Measurements from ENCODE around the gene PTGFR.

Gene PTGFR, protein sequence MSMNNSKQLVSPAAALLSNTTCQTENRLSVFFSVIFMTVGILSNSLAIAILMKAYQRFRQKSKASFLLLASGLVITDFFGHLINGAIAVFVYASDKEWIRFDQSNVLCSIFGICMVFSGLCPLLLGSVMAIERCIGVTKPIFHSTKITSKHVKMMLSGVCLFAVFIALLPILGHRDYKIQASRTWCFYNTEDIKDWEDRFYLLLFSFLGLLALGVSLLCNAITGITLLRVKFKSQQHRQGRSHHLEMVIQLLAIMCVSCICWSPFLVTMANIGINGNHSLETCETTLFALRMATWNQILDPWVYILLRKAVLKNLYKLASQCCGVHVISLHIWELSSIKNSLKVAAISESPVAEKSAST

DNA sequence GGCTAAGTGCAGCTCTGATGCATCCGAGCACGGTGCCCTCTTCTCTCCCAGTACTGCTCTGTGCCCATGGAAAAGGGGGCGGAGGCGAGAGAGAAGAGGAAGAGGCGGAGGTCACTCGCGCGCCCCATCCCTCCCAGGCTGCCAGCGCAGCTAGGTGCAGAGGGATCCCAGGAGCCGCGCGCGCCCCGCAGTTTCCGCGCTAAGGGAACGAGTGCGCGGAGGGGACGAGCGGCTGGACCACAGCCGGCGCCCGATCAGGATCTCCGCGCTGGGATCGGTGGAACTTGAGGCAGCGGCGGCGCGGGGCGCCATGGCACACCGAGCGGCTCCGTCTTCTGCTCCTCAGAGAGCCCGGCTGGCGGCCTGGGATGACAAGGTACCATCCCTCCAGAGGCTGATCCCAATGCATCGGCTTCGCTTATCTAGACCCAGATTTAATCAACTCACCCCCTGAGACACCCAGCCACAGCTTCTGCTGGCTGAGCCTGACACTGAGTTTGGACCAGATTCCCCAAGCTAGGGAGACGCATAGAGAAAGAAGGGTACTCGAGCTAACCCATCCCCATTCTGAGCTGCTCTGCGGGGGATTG is at the start of gene PTGFR:
PTGFR (plus strand) TSS at position 114 of the 590 bp plus-strand sequence. CDS start 1,770 bp downstream, outside the sequence.
- no peak for DNase-seq

DNA sequence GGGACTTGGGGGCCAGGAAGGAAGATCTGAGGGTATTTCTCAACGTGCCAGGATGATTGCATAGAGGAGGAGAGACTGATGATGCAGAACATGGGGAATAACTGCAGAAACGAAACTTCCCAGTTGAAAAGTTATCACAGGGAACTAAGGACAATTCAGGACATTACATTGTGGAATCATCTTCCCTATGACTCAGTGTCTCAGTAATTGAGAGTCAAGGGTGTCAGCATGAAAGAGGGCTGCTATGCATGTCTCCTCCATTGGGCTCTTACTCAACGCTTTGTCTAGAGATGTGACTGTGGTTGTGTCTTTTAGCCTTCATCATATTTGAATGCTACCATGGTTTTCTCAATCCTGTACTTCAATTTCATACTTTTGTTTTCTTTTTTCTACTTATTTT is 48.9 kb upstream of the PTGFR start:
- no peak for DNase-seq

DNA sequence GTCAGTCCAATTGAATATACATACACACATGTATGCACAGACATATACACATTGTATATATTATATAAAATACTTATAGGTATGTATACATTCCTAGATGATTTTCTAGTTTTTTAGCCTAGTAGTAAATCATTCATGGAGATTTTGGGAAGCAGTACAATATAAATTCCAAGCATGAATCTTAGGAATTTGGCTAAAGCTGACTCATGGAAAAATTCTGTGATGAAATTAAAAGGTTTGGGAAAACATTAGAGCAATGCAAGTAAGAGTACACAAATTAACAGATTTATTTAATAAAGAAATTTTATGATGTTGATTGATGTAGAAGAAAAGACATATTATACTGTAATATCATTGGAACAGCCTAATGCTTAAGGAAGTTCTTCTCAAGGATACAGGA is 43.7 kb upstream of the PTGFR start:
- DNase-seq = no peak

DNA sequence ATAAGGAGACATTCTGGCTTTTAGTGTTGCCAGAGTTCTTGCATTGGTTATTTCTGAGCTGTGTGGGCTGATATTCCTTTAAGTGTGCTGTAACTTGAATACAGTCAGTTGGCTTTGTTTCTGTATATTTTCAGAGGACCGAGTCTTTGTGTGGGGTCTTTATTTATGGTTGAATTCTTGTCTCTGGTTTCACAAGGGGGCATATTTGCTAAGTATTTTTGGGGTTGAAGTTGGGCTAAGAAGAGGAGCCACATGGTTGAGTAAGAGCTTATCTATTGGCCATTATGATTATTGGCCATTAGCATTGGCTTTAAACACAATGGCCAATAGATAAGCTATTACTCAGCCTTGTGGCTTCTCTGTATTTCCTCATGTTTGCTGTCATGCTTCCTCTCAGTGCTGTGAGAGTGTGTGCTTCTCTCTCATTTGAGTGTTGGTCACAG is 26.3 kb upstream of the PTGFR start:
- DNase-seq = no peak

DNA sequence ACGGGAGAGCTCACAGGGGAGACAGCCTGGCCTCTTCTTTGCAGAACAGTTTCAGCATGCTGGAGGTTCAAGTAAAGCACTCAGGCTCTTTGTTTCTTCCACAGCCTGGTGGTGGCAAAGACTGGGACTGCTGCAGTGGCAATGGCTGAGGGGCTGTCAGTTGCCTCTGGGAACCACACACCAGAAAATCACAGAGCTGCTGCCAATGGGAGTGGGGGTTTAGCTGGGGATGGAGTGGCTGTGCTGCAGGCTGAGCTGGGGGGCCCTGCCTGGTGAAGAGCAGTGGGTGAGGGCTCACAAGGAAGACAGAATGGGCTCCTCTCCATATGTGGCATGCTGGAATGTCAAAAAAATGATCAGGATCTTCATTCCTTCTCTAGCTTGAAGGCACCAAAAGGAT is 25.6 kb upstream of the PTGFR start:
- no peak for DNase-seq

DNA sequence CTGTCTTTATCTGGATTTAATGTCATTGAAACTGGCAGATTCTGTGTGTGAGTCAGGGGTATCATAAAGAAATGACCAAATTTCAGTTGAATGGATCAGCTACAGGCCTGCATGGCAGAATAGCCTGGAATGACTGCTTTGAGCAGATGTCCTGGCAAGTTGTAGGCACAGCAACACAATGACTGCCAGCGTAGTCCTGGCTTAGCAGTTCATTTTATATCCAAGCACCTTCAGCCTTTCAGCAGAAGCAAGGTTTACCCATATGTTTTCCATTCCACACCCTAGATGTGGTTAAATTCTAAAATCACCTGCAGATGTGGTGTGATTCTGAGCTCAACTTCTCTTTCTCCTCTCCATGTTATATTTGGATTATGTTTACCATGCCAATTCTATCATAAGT is 22.3 kb upstream of the PTGFR start:
- no peak for DNase-seq

DNA sequence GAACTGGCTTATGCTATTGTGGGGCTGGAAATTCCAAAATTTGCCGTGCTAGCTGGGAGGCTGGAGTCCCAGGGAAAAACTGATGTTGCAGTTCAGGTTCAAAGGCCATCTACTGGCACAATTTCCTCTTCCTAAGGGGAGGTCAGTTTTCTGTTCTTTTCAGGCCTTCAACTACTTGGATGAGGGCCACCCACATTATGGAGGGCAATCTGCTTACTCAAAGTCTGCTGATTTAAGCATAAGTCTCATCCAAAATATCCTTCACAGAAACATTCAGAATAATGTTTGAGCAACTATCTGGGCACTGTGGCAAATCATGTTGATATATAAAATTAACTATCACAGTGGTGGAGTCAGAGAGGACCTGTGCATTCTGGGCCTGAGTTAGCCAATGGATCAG is 21.2 kb upstream of the PTGFR start:
- no peak for DNase-seq

DNA sequence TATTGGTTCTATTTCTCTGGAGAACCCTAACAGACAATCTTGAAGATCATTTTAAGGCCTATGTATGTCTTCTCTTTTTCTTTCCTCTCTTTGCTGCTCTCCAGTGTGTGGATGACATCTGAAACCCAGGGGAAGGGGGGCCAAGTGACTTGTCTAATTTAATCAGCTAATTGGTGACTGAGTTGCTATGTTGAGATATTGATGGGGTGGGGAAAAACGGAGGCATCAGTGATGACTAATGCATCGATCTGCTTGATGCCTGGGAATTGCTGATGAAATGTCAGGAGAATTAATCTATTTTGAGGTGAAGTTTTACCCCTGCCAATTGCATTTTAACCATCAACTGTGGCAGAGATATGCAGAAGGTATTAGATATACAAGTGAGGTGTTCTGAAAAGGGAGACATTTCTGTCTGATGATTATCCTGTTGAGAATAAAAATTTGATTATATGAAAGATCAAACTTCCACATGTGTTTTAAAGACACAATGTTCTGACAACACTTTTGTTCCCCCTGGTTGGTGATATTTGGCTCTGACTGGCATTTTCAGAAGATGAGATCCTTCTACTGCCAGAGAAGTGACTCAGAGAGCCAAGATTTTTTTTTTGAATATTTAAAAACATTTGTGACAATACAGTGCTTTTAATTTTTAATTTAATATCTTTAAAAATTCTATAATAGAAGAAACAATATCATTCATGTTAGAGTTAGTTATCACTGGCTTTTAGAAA is 18.7 kb upstream of the PTGFR start:
- no peak for DNase-seq

DNA sequence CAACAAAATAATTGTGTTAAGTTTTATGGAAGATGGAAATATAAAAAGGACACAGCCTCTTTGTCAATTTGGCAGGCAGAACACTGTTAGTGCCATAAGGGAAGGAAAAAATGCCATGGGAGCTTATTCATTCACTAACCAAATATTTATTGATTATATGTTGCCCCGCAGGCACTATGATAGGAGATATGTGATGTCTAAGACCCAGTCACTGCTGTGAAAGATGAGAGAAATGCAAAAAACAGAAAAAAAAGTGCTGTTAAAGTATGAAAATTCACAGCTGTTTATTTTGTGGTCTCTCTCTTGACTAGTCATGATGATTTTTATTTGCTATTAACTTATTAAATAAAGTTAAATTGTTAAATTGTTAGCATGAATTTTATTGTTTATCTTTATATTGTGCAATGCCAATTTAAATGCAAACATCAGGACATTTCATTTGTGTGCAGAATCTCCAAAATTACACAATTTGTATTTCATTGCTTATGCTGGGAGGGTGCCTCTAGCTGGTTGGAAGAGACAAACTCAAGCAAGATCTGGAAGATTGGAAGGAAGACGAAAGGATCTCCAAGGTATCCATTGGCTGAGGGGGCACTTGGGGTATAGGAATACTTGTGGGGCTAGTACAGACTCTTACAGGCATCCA is 17.8 kb upstream of the PTGFR start:
- DNase-seq = no peak

DNA sequence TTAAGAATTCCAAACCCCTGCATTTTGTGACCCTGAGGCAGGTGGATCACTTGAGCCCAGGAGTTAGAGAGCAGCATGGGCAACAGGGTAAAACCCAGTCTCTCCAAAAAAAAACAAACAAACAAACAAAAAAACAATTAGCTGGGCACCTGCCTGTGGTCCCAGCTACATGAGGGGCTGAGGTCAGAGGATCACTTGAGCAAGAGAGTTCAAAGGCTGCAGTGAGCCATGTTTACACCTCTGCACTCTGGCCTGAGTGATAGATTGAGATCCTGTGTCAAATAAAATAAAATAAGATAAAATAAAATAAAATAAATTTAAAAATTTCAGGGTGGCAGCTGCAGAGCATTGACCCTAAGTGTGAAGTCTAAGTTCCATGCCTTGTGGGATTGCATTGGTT is 16.7 kb upstream of the PTGFR start:
- DNase-seq = no peak

DNA sequence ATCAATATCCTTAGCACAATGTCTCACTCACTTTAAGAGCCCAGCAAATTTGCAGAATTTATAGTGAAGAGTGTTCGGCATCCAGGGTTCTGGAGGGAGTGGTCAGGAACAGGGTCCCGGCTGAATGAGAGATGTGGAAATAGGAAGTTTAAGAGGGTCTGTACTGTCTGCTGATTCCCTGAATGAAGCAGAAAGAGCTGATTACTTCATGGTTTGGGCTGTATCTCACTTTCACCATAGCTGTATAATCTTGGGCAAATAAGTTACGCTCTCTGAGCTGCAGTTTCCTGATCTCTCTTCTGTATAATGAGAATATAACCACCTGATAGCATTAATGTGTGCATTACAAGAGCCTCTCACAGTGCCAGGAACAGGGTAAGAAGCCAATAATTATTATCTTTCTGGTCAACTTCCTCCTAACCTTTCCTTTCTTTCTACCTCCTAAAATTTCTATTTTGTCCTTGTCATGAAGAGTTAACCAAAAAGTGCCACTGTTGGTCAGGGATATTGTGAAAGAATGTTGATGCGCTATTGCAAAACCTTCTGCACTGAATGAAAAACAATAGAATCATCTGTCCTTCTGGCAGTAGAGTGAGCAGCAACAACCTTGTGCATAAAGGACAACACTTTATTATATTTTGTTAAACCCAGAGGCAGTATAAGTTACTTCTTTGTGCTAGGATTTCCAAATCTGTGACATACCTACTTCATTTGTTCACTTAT is 14.7 kb upstream of the PTGFR start:
- DNase-seq = no peak

DNA sequence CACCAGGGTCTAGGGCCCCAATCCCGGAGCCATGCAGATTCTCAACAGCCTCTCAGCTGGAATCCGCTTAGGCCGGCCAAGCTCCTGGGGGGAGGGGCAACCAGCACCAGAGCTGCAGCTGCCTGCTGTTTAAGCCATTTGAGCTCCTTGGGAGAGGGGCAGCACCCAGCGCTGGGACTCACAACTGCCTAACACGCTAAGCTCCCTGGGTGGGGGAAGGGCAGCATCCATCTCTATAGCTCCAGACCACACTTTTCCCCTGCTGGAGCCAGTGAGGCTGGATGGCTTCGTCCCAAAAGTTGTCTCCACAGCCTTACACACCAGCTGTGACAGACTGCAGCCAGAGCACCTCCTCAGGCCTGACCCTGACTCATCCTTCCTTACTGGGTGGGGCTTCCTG is 6.9 kb upstream of the PTGFR start:
- DNase-seq = no peak

DNA sequence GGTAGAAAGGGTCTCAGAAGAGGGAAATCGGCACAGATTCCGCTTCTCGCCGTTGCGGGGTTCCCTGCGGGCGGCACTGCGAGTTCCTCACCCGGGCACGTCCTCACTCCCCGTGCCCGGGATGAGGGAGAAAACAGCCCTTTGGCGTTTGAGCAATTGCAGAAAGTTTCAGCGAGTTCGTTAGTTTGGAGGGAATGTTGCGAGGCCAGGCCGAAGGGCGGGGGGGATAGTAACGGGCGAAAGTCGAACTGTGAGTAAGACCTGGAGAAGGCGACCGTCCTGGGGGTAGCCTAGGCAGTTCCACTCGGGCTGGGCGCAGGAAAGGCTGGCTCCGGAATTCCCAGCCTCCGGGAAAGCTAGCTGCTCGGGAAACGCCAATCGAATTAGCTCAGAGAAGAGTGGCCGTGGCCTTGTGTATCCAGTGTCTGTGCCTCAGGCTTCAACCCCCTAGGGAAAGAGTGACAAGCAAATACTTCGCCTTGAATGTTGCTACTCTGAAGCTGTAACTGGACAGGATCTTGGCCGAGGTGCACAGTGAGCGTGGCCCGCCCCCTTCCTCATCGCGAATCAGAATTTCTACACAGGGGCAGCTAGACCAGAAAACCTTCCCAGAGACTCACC is 787 bp downstream of the PTGFR start:
- DNase-seq = no peak

DNA sequence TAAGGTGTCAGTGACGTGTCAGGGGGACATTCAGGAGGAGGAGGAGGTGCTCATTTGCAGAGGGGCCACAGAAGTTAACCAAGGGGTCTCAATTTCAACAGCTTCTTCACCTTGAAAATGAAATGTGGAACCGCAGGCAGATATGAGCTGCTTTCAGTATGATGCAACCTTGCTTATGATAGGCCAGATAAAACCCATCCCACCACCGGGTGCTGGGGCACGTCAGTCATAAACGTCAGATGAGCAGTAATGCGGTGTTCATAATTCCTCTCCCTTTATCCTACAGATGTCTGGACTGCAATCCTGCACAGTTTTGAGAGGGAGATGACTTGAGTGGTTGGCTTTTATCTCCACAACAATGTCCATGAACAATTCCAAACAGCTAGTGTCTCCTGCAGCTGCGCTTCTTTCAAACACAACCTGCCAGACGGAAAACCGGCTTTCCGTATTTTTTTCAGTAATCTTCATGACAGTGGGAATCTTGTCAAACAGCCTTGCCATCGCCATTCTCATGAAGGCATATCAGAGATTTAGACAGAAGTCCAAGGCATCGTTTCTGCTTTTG is 1.7 kb downstream of the PTGFR start:
- no peak for DNase-seq

DNA sequence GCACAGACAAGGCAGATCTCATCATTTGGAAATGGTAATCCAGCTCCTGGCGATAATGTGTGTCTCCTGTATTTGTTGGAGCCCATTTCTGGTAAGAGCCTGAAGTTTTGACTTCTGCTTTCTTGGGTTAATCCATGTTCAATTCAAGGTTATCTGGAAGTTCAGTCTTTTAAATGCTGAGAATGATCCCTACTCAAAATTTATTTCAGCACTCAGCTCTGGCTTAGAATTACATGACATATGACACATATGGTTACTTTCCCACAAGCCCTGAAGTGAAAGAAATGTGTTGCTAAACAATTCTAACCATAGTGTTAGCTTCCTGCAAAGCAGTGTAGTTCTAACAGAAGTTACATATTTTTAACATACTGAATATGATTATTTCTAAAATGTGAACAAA is 2.7 kb downstream of the PTGFR start:
- no peak for DNase-seq

DNA sequence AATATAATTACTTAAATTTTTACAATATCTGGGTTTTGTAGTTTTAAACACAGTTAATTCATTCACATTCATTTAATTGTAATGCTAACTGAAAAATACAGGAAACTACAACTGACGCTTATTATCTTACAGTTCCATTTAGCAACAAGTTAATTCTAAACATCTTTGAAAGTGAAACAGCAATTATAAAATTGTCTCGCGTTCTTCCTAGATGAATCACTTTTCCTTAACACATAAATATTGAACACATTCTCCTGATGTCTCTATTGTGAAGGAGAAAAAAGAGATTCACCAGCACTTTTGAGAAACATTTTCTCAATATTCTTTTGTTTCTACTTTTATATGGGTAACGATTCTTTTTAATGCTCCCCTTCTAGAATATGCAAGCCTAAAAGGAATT is 6.4 kb downstream of the PTGFR start:
- DNase-seq = no peak

DNA sequence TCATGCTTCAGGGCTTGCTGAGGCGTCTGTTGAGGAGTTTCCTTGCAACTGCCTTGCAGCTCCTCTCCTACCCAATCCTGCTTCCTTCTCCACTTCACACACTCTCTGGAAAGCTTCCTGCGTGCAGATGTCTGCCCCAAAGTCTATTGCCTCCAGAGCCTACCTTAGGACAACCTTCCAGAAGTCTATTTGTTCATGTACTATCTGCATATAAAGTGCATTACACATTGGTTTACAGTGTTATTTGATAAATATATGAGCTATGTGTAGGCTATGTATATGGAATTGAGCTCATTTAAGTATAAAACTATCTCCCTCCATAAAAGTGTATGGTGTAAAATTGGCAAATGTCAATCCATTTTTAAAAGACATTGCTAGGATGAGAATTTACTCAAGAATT is 9.8 kb downstream of the PTGFR start:
- DNase-seq = no peak

DNA sequence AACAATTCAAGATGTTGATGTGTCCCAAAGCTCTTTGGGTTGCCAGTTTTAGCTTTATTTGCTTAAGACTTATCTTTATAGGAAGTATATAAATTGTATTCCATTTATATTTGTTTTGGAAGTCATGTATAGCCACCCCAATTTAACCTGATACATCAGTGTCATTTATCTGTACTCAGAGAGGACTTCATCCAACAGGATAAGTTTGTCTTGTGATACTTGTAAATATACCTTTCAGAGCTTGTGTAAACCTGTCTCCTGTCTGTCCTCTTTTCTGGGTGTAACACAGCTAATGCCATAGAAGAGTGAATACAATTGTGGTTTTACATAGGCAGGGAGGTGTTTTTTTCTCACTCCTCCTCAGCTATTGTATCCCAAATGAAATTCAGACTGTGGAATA is 10.4 kb downstream of the PTGFR start:
- no peak for DNase-seq

DNA sequence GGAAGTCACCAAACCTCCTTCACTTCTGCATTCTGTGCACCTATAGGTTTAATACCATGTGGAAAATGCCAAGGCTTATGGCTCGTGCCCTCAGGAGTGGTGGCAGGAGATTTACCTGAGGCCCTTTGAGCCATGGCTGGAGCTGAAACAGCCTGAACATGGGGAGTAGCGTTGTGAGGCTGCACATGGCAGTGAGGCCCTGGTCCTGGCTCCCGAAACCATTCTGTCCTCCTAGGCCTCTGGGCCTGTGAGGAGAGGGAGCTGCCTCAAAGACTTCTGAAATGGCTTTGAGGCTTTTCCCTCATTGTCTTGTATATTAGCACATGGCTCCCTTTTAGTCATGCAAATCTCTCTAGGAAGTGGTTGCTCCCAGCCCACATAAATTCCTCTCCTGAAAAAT is 20.6 kb downstream of the PTGFR start:
- DNase-seq = no peak

DNA sequence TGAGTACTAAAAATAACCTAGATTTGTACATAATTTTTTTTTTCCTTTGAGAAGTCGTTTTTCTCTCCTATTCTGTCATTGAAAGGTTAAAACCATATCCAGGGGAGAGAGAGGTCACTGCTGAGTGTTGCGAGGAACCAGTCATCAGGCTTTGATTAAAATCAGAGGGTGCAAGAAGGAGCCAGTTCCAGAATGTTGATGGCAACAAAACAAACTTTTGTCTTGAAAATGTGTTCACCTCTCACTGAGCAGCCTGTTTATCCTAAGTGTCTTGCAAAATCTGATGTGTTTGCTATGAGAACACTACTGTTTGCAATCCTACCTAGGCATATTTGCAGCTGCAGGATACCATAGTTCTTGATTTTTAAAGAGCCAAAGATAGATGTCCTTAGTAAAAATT is 25.9 kb downstream of the PTGFR start:
- DNase-seq = no peak

DNA sequence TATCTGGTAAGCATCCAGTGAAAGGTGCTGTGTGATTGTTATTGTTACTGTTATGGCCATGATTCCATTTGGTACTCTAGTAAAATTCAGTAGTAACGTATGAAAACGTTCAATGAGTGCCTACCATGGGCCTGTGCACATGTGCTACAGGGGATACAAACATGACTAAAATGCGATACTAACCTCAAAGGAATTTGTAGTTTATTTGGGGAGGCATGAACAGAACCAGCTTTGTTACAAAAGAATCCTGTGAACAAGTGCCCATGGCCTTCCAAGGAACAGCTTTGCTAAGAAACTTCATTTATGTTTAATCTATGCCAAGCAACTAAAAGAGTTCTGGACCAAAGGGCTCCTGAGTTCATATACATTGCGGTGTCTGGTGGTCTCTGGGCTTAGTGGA is 28.7 kb downstream of the PTGFR start:
- no peak for DNase-seq

DNA sequence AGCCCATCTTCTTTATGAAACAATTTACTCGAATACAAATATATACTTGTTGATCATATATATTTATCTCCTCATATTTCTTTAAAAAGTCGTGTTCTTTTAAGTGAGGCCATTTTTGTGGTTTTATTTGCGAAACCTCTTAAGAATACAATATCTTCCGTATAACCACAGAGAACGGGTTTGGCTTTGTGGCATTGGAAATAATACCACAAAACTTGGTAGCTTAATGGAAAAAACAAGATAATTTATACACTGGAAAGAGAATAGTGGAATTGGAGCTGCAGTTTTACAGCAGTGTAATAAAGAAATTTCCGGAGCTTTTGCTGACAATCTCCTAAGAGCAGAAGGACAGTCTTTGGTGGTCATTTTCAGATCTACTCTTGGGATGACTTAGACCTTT is 29.4 kb downstream of the PTGFR start:
- DNase-seq = no peak
